ENCODE data around the gene ELOA. TPM values are rescaled to one million over a fixed set of nuclear protein-coding genes. Genes with fewer than 3 reads are reported as not detected.
"Not testable (repeated sequence)": the region's sequence is repeated elsewhere in the genome, so short reads cannot be mapped to it uniquely, and the experiment has no call there.

Gene ELOA
- total RNA-seq, 2 donors from 2014 or later = 30.9 to 33.4 TPM

DNA sequence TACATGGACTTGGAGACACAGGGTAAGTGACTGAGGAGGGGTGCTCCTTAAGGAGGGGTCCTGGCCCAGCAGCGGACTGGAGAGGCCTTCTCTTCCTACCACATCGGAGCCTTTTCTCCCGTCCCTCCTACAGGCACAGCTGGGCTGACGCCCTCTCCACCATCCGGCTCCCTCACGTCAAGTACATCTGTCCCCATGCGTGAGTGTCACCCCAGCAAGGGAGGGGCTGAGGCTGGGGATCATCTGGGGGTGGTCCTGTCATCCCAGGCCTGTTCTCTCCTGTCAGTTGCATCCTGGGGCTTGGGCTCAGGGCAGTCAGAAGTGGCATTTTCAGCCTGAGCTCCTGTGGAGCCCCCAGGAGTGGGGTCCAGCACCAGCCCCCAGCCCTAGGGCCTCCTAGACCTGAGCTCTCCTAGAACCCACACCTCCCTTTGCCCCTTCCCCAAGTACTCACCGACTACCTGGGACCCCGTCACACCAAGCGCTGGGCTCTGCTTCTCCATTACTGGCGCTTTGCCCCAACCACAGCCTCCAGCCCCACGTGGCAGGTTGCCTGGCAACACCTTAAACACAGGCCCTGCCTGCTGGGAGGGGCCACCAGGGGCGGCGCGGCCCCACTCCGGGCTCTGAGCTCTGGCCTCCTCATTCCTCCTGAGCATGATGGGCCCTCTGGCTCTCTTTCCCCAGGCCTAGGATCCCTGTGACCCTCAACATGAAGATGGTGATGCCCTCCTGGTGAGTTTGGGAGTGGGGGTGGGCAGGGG, 49.9 kb downstream of the ELOA start:
- ATAC-seq = peak in 1 of 2 donors; percentile 11
- H3K36me3 Mint-ChIP-seq = peaks cover 7 to 14% of the 10 kb centered on the region in 2 donors
- peak overlapping the region; percentile 64 to 65 for H3K27ac Mint-ChIP-seq
- DNase-seq (ENCODE audit: low spot score in 2 of 2) = peak in 1 of 2 donors; percentile 30
- no peaks in the 10 kb centered on the region for H3K9me3 Mint-ChIP-seq

DNA sequence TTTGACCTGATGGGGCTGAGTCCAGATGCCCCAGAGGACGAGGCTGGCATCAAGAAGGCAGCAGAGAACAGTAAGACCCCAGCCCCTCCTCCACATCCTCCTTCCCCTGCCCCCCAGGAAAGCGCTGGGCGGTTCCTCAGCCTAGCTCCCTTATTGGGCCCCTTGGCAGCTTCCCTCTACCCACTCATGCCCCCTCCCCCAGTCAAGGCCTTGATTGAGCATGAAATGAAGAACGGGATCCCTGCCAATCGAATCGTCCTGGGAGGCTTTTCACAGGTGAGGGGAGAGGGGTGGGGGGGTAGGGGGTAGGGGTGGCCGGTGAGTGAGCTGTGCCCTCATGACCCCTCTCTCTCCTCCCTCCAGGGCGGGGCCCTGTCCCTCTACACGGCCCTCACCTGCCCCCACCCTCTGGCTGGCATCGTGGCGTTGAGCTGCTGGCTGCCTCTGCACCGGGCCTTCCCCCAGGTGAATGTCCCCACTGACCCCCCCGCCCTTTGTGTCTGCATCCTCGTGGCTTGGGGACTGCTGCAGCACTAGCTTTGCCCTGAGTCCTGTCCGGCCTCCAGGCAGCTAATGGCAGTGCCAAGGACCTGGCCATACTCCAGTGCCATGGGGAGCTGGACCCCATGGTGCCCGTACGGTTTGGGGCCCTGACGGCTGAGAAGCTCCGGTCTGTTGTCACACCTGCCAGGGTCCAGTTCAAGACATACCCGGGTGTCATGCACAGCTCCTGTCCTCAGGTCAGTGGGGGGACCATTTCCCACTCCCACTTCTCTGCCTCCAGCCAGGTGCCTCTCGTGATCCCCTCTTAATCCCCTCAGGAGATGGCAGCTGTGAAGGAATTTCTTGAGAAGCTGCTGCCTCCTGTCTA, 50.8 kb downstream of the ELOA start:
- Mint-ChIP-seq H3K27ac (peak overlapping the region; percentile 22 to 64), H3K36me3 (peaks cover 7 to 17% of the 10 kb centered on the region in 2 donors), H3K9me3 (no peaks in the 10 kb centered on the region)
- DNase-seq (ENCODE audit: low spot score in 2 of 2) (no peak), ATAC-seq (no peak)

DNA sequence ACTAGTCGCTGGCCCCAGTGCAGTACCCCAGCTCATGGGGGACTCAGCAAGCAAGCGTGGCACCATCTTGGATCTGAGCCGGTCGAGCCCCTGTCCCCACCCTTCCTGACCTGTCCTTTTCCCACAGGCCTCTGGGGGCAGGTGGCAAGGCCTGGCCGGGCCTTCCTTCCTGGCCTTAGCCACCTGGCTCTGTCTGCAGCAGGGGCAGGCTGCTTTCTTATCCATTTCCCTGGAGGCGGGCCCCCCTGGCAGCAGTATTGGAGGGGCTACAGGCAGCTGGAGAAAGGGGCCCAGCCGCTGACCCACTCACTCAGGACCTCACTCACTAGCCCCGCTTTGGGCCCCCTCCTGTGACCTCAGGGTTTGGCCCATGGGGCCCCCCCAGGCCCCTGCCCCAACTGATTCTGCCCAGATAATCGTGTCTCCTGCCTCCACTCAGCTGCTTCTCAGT, 51.5 kb downstream of the ELOA start:
- DNase-seq (ENCODE audit: low spot score in 2 of 2); H3K9me3 Mint-ChIP-seq; ATAC-seq: not testable (repeated sequence)
- Mint-ChIP-seq H3K27ac (peak overlapping the region; percentile 36 to 59), H3K36me3 (peaks cover 10 to 19% of the 10 kb centered on the region in 2 donors)

DNA sequence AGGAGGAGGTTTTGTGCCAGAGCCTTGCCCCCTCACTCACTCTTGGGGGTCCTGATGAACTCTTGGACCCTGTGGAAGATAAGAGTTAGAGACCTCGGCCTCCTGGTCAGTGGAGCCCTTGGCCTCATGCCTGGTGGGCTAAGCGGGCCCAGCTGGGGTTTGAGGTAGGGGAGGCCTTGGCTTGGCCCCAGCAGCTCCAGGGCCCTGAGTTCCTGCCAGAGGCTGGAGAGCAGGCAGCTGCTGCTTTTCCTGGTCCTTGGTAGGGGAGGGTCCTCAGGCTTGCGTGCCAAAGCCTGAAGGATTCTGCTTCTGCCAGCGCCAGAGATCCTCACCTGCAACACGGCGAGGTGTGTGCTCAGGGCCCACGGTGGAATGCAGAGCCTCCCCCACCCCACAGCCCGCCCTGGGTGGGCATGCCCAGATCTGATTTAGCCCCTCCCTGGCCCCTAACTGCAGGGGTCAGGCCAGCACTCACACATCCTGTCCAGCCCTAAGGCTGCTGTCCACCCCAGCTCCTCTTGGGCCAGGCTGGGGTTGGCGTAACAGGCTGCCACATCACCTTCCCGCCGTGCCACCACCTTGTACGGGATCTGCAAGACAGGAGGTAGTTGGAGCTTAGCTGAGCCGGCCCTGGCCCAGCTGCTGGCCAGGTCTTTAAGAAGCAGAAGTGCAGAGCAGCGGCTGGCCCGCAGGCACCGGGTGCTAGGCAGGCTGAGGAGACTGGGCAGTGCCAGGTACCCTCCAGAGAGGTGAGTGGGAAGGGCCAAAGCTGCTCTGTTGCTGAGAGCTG, 52.6 kb downstream of the ELOA start:
- no peak for ATAC-seq
- no peak for DNase-seq (ENCODE audit: low spot score in 2 of 2)
- Mint-ChIP-seq H3K9me3 (no peaks in the 10 kb centered on the region), H3K27ac (peak overlapping the region; percentile 59 to 80), H3K36me3 (peaks cover 13 to 20% of the 10 kb centered on the region in 2 donors)

DNA sequence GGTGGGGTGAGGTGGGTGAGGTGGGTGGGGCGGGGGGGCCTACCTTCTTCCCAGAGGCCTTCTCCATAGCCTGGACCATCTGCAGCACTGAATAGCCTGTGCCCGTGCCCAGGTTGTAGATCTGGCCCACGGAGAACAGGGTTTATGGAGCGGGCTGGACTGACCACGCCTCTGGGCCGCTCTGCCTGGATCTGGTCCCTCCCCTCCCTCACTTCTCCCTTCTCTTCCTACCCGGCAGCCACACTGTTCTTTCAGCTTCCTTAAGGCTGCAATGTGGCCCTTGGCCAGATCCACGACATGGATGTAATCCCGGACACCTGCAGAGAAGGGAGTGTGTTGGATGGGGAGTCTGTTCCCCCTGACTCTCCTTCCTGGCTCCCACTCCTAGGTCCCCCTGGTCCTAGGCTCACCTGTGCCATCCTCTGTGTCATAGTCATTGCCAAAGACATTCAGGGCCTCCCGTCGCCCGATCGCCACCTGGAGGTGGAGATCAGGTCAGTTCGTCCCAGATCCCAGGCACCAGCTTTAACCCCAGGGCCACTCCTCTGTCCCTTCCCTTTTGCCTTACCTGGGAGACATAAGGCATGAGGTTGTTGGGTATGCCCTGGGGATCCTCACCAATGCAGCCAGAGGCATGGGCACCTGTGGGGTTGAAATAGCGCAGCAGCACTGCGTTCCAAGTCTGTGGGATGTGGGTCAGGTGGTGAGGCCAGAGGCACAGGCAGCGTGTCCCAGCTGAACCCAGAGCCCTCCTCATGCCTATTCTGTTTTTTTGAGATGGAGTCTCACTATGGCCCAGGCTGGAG, 53.4 kb downstream of the ELOA start:
- no peak for DNase-seq (ENCODE audit: low spot score in 2 of 2)
- Mint-ChIP-seq H3K9me3 (no peaks in the 10 kb centered on the region), H3K36me3 (peaks cover 7 to 12% of the 10 kb centered on the region in 2 donors), H3K27ac (no peak overlapping the region)
- ATAC-seq = no peak

DNA sequence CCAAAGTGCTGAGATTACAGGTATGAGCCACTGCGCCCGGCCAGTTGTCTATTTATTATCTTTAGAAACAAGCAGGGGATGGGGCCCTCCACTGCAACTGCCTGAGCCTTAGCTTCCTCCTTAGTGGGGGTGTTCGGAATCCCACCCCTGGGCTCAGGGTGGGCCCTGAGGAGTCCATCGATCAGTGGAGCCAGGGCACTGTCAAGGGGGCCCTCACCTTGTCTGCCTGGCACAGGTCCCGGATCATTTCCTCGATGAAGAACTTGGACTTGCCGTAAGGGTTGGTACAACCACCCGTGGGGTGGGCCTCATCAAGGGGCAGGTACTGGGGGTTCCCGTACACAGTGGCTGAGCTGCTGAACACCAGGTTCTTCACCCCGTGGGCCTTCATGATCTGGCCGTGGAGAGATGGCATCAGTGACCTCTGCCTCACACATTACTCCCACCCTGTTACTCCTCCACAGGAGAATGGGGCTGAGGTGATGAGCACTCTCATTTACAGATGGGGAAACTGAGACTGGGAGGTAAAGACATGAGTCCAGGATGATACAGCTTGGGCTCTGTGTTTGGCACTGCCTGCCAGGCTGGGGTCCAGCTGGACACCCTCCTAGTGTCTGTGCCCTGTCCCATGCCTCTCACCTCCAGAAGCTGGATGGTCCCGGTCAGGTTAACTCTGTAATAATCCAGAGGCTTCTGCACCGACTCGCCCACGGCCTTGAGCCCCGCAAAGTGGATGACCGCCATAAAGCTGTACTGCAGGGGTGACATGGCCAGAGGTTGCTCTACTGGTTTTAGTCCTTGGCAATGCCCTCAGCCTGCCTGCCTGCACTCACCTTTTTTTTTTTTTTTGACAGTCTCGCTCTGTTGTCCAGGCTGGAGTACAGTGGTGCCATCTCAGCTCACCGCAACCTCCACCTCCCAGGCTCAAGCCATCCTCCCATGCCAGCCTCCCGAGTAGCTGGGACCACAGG, 54.5 kb downstream of the ELOA start:
- Mint-ChIP-seq H3K27ac (peak overlapping the region; percentile 50 to 92), H3K9me3 (no peaks in the 10 kb centered on the region), H3K36me3 (peaks cover 6 to 10% of the 10 kb centered on the region in 2 donors)
- no peak for DNase-seq (ENCODE audit: low spot score in 2 of 2)
- no peak for ATAC-seq

DNA sequence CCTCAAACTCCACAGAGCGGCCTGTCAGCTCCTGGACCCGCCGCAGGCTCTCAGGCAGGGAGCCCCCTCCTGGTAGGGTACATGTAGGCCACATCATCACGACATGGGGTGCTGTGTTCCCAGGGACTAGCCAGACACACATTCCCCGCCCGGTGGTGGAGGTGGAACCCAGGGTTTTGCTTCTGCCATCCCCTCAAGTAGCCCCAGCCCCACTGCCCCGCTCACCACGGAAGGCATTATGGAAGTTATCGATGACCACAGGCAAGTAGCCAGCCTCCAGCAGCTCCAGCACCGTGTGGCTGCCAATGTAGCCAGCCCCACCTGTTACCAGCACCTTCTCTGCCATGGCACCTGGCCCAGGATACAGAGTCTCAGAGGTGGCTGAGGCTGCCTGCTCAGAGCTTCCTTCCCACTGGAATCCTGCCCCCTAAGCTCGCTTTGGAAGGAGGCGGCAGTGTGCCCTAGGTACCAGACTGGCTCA, 55.4 kb downstream of the ELOA start:
- ATAC-seq = no peak
- H3K9me3 Mint-ChIP-seq = no peaks in the 10 kb centered on the region
- peak in 1 of 2 donors; percentile 26 for DNase-seq (ENCODE audit: low spot score in 2 of 2)
- H3K36me3 Mint-ChIP-seq = peaks cover 6 to 10% of the 10 kb centered on the region in 2 donors
- H3K27ac Mint-ChIP-seq = peak overlapping the region; percentile 50 to 92

DNA sequence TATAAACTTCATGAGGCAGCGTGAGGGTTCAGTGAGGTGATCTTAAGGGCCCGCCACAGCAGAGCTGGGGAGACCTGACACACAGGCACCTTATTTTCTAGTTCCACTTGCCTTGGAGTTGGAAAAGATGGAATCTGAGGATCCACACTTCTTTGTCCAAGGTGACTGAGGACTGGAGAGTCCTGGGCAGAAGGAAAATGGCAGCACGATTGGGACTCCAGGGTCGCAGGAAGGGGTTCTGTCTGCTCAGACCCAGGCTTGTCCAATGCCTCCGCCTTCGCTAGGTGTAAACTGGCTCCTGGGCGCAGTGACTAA, 55.9 kb downstream of the ELOA start:
- DNase-seq (ENCODE audit: low spot score in 2 of 2) = no peak
- Mint-ChIP-seq H3K27ac (peak overlapping the region in 1 of 2 donors; percentile 92), H3K36me3 (peaks cover 6 to 10% of the 10 kb centered on the region in 2 donors), H3K9me3 (no peaks in the 10 kb centered on the region)
- ATAC-seq = no peak

DNA sequence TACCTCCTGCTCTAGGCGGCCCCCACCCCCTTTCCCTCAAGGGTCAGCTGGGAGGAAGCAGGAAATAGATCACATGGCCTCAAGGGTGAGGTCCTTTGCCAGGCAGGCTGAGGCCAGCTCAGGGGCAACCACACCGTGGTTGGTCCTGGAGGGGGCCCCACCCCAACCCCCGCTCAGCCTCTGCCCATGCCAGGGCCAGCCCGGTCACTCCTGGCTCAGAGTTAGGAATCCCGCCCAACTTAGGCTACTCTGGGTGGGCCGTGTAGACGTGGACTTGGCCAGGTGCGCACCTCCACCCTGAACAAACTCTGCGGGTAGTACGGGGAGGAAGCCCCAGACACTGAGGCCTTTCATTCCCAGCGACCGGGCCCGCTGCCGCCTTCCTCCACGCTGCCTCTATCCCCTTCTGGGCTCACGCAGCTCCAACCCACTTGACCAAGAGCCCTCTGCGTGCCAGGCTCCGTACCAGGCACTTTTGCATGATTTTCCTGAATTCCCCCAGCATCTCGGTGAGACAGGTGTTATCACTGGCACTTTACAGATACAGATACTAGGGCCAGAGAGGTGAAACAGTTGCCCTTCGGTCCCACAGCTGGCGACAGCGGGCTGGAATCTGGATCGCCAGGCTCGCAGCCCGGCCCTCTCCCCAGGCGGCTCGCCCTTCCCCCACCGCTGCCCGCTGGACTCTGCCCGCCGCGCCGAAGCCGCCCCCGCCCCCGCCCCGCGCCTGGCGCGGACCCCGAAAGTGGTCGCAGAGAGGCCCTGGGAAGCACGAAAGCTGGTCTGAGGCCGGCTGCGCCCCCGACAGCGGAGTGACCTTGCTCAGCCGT, 56.5 kb downstream of the ELOA start:
- peaks cover 6 to 10% of the 10 kb centered on the region in 2 donors for H3K36me3 Mint-ChIP-seq
- peak overlapping the region; percentile 92 to 97 for H3K27ac Mint-ChIP-seq
- H3K9me3 Mint-ChIP-seq = no peaks in the 10 kb centered on the region
- peak; percentile 27 to 75 for DNase-seq (ENCODE audit: low spot score in 2 of 2)
- ATAC-seq = peak; percentile 12 to 62

DNA sequence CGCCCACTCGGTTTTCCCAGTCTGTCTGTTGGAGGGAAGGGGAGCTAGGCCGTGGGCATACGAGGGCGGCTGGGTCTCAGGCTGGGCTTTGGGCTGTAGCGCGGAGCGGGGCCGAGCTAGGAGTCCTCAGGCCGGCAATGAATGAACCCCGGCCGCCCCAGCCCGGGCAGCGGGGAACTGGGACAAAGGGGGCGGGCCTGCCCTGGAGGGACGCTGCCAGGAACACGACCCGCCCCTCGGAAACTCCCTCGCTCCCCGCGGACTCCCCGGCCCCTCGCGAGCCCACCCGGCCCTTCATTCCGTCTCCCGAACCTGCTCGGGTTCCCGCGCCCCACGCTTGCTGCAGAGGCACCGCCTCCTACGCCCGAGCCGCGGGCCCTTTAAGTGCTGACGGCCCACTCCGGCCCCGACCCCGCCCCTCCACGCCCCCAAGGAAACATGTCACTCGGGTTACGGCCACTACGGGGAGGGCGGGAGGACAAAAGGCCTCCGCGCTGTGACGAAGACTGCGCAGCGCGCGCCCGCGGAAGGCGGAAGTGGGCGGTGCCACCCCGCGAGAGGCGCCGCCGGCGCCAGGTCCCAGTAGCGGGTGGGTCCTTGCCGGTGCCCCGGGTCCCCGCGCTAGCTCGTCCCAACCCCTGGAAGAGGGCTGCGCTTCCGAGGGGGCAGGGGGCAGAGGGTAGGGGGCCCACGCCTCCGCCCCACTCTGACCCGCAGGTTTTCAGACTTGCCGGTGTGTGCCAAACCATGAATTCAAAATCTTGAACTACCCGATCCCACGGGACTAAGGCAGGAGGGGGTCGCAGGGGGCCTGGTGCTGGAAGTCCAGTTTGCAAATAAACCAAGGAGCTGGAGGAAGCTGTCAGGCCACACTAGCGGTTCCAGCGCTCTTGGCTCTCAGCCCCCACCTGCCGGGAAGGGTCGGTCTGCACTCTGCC, 57.4 kb downstream of the ELOA start, which contains the start of gene GALE:
Gene GALE, minus strand, starts transcription at position 355 of the 938 bp plus-strand sequence. CDS start 1,747 bp downstream, outside the sequence.
- H3K36me3 Mint-ChIP-seq = peaks cover 6 to 10% of the 10 kb centered on the region in 2 donors
- DNase-seq (ENCODE audit: low spot score in 2 of 2) (peak; percentile 94), ATAC-seq (peak; percentile 88 to 93)
- peak within 1 kb of the TSS; percentile 92 to 97 for H3K27ac Mint-ChIP-seq
- H3K9me3 Mint-ChIP-seq = no peaks in the 10 kb centered on the region

DNA sequence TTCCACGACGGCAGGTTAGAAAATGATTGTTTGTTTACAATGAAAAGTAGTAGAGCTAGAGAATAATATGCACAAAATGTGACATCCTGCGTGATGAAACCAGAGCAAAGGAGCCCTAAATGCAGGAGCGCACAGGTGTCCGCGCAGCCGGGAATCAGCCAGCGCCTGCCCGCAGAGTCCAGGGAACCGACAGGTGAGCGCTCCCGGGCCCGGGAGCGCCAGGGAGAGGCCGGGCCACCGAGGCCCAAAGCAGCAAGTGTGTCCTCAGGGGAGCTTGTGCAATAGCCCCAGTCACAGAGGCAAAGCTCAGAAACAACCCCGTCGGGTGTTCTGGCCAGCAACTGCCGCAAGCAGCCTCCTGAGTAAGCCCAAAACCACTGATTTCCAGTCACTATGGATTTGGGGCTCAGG, 58.1 kb downstream of the ELOA start:
- ATAC-seq = no peak

DNA sequence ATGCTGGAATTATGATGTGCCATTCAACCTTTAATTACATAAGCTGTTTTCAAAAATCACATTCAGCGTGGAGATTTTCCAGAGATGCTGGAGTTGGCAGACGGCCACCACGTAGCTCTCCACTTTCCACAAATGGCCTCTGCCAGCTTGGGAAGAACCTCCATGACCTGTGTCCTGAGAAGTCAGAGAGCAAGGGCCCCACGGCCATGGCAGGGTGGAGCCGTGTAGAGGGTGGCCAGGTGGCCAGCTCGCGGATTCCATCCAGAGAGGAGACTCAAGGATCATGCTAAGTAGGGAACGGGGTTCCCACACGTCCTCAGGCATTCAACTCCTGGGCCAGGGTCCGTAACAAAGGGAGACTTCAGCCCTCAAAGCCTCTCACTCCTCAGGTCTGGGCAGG, 58.6 kb downstream of the ELOA start:
- H3K9me3 Mint-ChIP-seq = no peaks in the 10 kb centered on the region
- no peak for DNase-seq (ENCODE audit: low spot score in 2 of 2)
- peaks cover 6 to 10% of the 10 kb centered on the region in 2 donors for H3K36me3 Mint-ChIP-seq
- ATAC-seq = no peak
- H3K27ac Mint-ChIP-seq = peak overlapping the region in 1 of 2 donors; percentile 31

More for the DNA sequence above, 58.1 kb downstream of the ELOA start:
- Mint-ChIP-seq H3K36me3 (peaks cover 6 to 10% of the 10 kb centered on the region in 2 donors), H3K27ac (peak overlapping the region; percentile 55 to 92), H3K9me3 (no peaks in the 10 kb centered on the region)
- no peak for DNase-seq (ENCODE audit: low spot score in 2 of 2)

DNA sequence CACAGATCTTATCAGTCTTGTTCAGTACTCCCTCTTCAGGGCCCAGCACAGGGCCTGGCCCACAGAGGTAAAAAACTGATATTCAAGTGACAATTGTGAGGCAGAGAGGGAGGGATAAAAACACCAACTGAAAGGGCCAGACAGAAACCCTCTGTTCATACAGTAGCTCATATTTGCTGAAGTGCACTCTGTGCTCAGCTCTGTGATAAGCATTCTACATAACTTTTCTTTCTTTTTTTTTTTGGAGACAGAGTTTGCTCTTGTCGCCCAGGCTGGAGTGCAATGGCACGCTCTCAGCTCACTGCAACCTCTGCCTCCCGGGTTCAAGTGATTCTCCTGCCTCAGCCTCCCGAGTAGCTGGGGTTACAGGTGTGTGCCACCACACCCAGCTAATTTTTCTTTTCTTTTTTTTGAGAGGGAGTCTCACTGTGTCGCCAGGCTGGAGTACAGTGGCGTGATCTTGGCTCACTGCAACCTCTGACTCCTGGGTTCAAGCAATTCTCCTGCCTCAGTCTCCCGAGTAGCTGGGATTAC, 59.6 kb downstream of the ELOA start:
- H3K27ac Mint-ChIP-seq = peak overlapping the region in 1 of 2 donors; percentile 31
- not testable (repeated sequence) for DNase-seq (ENCODE audit: low spot score in 2 of 2); ATAC-seq; H3K9me3 Mint-ChIP-seq
- peaks cover 6 to 10% of the 10 kb centered on the region in 2 donors for H3K36me3 Mint-ChIP-seq

All from activated naive CD4-positive, alpha-beta T cell treated with anti-CD3 and anti-CD28 coated beads, Interleukin-2, amount 50 U/mL, for 72 hours (primary cell).